Stimulated activated CD4-positive, alpha-beta T cell treated with anti-CD3 and anti-CD28 coated beads, TNF-alpha, amount 100 ng/mL, for 1 hour (primary cell): ENCODE results near the gene S100A5.
"Not testable (repeated sequence)": the region's sequence is repeated elsewhere in the genome, so short reads cannot be mapped to it uniquely, and the experiment has no call there.

ENCODE experiments used
- DNase-seq, 3 donors: peaks; one replicate each; pipeline ENCODE4 v3.0.0-alpha.2; 2020; ENCODE audit warnings: low read depth in 3 of 3, low spot score in 1 of 3

Gene S100A5

DNA sequence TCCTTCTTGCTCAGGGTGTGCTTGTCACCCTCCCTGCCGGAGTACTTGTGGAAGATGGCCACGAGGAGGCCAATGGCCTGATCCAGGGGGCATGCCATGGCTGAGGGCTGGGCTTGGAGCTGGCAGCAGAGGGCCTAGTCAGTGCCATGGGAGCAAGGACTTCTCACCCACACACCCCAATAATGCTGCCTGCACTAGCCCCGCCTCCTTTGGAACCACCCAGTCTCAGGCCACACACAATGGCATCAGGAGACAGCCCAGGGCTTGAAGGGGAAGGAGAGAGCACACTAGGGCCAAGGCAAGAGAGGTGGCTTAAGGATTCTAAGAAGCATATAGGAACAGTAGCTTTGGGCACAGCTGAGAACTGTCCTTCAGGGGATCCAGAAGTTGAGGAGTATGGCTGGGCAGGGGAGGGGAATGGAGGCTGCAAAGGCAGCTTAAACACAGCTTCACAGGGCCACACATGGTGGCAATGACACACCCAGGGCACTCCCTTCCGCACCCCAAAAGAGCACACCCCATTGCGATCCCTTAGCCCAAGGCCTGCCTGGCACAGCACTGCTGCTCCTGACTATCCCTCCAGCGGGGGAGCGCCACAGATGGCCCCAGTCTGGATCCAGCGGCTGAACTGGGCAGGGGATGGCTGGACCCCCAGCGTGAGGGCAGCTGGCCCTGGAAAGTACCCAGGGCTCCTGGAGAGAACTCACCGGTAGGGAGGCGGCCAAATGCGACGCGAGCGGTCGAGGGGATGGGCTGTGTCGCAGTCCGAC lies 5.3 kb downstream of the S100A5 start, which contains the start of gene S100A6:
S100A6 (minus strand) TSS at position 750 of the 770 bp plus-strand sequence; CDS start at position 98, 652 bp downstream.
- no peak for DNase-seq

DNA sequence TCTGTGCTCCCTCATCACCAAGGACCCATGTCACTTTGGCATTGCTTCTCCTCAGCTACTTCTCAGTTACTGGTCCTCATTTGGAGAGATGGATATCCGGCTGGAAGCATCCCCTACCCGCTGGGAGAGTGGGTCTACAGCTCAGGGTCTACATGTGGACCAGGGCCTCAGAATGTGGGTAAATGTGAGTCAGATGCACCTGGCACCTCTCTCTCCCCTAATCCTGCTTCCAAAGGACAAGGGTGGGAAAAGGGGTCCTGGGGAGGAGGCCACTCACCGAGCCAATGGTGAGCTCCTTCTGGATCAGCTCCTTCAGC lies 5.9 kb downstream of the S100A5 start:
- DNase-seq, result no peak

DNA sequence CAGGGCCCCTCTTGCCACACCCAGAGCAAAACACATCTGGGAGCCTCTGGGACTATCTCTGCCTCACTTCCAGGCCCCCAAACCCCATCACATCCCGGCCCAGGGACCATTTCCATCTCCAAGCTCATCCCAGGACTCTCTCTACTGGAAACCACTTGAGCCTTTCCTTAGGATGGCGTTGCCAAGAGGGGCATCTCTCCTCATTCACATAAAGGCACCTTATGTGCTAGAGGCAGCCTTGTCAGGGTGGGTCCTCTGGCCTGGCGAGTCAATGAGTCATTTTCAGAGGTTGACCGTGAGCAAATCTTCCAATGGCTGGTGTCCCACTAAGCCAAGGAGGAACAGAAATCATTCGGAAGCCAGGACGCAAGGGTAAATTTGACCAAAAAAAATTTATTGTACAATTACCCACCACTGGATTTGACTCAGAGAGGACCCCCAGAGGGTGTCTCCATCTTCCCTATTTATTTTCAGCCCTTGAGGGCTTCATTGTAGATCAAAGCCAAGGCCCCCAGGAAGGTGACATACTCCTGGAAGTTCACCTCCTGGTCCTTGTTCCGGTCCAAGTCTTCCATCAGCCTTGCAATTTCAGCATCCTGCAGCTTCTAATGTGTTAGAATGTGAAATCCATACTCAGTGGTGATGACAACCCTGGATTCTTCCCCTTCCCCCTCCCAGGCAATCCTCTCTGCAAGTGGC lies 6.4 kb downstream of the S100A5 start:
- no peak for DNase-seq

DNA sequence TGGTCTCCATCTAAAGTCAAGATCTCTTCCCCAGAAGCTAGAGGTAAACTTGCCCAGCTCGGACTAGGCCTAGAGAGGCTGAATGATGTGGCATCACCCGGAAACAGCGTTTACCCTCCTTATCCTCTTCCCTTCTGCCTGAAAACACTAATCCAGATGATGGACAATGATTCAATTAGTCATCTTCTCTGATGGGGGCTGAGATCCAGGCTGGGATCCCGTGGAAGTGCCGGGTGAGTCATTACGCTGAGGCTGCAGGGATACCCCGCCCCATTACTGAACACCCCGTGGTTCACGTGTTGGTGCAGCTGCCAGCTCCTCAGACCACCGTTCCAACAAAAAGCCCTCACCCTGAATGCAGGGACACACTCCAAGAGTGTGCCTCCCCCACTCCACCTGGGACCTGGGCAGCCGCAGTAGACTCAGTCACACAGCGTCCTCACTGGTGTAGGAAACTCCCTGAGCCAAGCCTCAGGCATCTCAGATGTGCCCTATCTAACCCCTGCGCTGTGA lies 7.0 kb downstream of the S100A5 start:
- no peak for DNase-seq

DNA sequence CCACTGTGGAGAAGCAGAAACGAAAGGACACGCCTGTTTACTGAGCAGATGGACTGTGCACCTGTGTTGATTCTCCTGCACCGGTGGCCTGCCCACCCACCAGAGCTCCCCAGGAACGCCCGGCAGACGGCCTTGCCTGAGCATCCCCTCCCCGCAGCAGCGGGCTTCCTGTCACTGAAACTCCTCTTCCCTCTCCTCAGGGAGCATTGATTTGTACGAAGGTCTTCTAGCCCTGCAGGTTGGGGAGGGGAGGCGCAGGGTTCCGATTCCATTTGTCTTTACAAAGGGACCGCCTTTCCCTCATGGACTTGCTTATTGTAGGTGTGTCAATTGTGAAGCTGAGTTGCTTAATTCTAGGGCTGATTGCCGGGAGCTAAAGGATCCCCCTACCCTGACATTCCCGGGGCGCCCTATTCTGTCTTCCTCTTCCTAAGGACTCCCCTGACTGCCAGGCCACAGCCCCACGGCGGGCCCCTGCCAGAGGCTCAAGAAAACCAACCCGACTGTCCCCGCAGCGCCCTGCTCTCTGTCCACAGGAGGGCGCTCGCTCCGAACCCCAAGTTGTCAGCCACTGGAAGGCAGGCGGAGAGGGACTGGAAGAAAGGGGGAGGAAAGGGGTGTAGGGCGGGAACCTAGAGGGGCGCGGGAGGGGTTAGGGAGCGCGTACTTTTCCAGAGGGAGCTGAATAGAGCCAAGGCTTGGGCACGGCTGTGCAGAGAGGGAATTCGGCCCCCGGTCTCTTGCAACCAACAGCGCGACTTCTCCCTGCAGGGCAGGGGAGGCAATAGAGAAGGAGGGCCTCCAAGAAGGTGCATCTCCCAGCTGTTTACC lies 7.8 kb downstream of the S100A5 start:
- peak in 2 of 3 donors; percentile 51 to 73 for DNase-seq

DNA sequence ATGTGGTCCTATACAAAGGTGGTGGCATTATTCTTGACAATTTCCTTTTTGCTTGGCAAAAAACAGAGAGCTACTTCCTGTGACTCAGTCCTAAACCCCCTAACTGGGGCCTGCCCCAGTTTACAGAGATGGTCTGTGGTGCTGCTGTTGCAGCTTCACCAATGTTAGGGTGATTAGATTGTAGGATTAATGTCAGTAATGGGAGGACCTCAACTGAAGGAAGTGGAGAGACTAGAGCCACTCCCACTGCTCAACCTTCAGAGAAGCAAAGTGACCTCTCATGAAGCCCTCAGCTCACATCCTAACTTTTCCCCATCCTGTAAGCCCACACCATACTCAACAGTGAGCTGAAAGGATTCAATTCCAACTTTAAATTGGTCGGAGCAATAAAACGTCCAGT lies 8.6 kb downstream of the S100A5 start:
- DNase-seq, result no peak

DNA sequence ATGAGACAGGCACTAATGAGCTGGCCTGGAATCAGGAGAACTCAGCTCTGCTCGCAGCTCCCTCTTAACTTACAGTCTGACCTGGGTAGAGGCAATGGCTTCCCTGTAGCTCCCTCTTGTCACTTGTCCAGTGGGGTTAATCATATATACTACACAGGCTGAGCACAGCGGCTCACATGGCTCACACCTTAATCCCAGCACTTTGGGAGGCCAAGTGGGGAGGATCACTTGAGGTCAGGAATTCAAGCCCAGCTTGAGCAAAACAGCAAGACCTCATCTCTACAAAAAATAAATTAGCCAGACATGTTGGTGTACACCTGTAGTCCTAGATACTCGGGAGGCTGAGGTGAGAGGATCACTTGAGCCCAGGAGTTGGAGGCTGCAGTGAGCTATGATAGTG lies 9.1 kb downstream of the S100A5 start:
- DNase-seq, result no peak

DNA sequence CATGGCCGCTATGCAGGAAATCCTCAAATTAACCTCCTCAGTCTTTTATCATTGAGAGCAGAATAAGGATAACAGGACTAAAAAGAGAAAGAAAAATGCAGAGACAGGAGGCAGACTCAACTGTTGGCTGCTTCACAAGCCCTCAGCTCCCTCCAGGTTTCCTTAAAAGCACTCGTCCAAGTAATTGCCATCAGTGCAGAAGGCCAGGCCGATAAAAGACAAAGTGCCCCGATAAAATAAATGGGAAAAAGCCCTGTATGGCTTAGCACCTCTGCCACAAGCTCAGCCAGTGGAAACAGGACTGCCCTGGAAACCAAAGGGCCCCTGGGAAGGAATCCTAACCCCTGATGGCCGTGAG lies 13.1 kb downstream of the S100A5 start:
- no peak for DNase-seq

DNA sequence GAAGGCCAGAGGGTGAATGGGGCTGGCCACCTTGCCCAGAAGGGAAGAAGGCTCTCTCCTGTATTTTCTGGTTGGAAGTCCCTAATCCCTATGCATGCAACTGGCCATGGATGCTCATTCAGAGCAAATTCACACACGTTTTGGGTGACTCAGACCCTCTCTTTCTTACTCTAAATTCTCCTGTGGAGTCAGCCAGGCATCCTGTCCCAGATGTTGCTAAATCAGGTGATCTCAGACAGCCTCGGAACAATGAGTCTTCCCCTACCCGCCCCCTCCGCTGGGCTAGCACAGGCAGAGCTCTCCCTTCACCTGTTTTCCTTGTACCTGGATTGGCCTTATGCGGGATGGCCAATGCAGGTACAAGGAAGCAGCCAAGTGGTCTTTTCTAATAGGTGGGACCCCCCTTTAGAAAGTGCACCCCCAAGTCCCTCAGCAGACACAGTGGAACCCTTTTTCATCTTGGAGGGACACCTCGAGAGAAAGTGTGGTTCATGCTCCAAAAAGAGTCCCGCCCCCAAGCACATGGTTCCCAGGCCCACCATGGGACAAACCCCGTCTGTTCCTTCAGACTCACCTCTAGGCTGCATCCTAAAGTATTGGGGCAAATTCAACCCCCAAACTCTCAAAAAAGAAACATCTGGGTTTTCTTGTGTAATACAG lies 13.6 kb downstream of the S100A5 start:
- no peak for DNase-seq

DNA sequence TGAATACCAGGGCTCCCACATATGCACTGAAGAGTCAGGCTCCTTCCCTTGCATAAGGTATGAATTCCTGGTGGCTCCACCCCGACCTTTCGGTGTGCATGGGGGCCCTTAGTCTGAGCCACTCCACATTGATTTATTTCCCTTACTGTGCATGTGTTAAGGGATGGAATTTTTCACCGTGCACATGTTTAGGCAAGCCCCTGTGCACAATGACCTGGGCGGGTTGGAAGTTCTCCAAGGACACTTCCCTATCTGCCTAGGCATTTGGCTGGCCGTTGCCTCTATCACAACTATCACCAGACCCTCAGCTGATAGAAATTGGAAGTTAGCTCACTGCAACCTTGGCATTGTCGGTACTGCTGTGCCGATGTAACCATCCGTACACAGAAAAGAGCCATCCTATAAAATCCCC lies 14.6 kb downstream of the S100A5 start:
- DNase-seq, result no peak

DNA sequence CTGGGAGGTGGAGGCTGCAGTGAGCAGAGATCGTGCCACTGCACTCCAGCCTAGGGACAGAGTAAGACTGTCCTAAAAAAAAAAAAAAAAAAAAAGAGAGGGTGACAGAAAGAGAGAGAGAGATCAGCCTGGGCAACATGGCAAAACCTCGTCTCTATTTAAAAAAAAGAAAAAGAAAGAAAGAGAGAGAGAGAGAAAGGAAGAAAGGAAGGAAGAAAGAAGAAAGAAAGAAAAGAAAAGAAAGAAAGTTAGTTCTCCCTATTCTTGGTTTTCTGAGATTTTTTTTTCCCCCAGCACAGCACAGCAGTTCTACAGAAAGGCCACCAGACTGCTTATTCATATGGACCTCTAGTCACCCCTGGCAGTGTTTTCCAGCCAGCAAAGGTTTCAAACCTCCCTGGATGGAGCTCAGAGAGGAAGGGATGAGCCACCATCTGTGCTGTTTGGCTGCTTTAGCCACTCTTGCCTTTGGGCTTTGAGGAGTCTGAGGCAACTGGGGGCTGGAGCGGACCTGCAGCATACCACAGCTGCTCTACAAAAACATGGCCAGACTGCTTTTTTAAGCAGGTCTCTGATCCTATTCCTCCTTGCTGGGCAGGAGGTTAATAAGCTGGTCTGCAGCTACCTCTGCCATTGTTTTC lies 15.5 kb downstream of the S100A5 start:
- no peak for DNase-seq

DNA sequence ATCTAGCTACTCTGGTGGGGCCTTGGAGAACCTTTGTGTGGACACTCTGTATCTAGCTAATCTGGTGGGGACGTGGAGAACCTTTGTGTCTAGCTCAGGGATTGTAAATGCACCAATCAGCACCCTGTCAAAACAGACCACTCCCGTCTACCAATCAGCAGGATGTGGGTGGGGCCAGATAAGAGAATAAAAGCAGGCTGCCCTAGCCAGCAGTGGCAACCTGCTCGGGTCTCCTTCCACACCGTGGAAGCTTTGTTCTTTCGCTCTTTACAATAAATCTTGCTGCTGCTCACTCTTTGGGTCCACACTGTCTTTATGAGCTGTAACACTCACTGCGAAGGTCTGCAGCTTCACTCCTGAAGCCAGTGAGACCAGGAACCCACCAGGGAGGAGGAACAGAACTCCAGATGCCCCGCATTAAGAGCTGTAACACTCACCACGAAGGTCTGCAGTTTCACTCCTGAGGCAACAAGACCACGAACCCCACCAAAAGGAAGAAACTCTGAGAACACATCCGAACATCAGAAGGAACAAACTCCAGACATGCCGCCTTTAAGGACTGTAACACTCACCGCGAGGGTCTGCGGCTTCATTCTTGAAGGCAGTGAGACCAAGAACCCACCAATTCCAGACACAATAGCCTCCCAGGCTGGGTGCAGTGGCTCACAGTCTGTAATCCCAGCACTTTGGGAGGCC lies 18.2 kb downstream of the S100A5 start:
- DNase-seq, result not testable (repeated sequence)

DNA sequence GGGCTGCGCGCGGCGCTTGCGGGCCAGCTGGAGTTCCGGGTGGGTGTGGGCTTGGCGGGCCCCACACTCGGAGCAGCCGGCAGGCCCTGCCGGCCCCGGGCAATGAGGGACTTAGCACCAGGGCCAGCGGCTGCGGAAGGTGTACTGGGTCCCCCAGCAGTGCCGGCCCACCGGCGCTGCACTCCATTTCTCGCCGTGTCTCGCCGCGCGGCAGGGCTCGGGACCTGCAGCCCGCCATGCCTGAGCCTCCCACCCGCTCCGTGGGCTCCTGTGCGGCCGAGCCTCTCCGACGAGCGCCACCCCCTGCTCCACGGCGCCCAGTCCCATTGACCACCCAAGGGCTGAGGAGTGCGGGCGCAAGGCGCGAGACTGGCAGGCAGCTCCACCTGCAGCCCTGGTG lies 18.9 kb downstream of the S100A5 start:
- not testable (repeated sequence) for DNase-seq

DNA sequence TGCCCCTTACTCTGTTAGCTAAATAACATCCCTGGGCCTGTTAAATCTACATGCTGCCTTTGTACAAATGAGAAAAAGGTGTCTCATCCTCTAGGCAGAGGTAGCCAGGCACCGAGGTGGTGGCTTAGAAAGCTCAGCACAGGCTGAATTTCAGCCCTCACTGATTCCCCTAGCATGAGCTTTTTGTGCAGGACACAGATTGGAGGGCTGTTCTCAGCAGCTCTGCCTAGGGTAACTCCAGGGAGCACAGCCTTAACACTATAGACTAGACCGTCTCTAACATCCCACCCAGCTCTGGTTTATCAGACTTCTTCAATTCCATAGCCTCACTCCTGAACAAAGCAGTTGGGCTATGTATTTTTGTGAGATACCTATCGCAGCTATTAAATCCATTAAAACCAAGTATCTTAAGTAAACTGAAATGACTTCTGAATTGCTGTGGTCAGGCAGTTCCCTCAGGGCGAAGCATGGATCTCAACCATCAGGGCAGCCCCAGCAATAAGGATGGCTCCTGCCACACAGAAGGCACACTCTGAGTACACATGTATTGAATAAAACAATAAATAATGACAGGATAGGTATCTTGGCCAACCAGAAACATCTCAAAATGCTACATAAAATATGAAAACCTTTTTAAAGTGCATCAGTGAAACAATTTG lies 19.8 kb downstream of the S100A5 start:
- no peak for DNase-seq

DNA sequence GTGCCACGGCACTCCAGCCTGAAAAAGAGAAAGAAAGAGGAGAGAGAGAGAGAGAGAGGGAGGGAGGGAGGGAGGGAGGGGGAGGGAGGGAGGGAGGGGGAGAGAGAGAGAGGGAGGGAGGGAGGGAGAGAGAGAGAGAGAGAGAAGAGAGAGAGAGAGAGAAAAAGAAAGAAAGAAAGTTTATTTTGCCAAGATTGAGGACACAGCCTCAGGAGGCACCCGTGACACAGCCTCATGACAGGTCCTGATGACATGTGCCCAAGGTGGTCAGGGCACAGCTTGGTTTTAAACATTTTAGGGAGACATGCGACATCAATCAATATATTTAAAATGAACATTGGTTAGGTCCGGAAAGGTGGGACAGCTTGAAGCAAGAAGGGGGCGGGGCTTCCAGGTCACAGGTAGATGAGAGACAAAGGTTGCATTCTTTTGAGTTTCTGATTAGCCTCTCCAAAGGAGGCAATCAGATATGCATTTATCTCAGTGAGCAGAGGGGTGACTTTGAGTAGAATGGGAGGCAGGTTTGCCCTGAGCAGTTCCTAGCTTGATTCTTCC lies 20.5 kb downstream of the S100A5 start:
- DNase-seq, result not testable (repeated sequence)

DNA sequence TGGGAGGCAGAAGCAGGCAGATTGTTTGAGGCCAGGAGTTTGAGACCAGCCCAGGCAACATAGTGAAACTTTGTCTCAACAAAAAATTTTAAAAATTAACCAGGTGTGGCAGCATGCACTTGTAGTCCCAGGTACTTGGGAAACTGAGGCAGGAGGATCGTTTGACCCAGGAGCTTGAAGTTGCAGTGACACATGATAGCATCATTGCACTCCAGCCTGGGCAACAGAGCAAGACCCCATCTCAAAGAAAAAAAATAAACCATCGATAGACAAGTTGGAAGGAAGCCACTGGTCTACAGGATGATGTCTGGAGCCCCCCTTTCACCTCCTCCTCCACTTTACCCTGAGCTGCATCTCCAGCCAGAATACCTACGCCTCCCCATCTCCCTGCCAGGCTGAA lies 21.5 kb downstream of the S100A5 start:
- DNase-seq, result no peak

DNA sequence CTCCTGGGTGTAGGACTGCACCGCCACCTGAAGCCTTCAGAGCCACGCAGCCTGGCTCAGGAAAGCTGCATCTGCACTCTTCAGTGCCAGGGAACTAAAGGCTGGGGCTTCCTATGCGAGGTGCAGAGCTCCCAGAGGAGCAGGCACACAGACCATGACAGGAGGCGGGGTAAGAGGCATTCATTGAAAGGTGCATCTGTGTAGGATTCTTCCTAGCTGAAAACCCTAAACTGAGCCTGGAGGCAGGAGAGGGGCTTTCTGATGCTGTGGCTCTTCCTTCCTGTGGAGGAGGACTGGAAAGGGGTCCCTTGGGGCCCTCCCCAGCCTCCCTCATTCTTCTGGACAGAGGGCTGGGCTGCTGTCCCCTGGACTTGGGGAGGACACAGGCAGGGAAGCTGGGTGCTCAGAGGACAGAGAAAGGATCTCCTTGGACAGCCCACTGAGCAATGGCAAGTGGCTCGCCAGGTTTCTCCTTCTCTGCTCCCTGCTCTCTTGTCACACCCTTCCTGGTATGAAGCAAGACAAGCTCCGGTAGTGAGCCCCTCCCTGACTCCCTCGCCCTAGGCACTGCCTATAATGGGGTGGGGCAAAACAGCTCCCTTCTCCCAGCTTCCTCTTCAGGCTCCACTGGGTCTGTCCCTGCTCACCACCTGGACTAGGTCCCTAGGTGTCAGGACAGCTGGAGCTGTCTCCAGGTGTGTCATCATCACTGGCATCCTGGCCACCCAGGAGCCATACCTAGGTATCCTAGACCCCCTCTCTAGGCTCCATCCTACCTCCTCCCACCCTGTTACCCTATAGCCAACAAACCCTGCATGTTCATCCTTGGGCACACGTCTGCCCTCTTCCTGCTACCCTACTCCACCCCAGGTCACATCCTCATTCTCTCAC lies 25.0 kb downstream of the S100A5 start:
- no peak for DNase-seq

DNA sequence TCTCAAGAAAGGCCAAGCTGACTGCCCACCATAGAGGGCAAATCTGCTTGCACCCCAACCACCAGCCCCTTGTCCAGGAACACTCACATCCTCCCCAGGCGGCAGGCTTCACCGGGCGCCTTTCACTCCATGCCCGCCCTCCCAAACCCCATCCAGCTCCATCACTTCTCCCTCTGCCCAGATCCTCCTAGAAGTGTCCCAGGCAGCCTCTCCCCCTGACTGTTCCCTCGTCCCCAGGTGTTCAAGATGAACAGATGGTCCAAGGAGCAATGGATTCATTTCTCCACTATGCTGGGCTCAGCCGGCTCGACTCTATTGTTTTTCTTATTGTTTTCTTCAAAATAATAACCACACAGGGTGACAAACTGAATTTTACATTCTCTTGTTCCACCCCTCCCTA lies 27.1 kb downstream of the S100A5 start:
- no peak for DNase-seq
